Stimulated activated CD8-positive, alpha-beta memory T cell treated with anti-CD3 and anti-CD28 coated beads, Interleukin-2, amount 100 ng/mL, for 48 hours (primary cell): ENCODE measurements around the gene FRMPD4.
"Not testable (repeated sequence)": the region's sequence is repeated elsewhere in the genome, so short reads cannot be mapped to it uniquely, and the experiment has no call there.

Experiments
- DNase-seq, 2 donors: peaks; one replicate each; pipeline ENCODE4 v3.0.0-alpha.2; 2020; ENCODE audit warnings: low read depth in 2 of 2

FRMPD4 gene

DNA sequence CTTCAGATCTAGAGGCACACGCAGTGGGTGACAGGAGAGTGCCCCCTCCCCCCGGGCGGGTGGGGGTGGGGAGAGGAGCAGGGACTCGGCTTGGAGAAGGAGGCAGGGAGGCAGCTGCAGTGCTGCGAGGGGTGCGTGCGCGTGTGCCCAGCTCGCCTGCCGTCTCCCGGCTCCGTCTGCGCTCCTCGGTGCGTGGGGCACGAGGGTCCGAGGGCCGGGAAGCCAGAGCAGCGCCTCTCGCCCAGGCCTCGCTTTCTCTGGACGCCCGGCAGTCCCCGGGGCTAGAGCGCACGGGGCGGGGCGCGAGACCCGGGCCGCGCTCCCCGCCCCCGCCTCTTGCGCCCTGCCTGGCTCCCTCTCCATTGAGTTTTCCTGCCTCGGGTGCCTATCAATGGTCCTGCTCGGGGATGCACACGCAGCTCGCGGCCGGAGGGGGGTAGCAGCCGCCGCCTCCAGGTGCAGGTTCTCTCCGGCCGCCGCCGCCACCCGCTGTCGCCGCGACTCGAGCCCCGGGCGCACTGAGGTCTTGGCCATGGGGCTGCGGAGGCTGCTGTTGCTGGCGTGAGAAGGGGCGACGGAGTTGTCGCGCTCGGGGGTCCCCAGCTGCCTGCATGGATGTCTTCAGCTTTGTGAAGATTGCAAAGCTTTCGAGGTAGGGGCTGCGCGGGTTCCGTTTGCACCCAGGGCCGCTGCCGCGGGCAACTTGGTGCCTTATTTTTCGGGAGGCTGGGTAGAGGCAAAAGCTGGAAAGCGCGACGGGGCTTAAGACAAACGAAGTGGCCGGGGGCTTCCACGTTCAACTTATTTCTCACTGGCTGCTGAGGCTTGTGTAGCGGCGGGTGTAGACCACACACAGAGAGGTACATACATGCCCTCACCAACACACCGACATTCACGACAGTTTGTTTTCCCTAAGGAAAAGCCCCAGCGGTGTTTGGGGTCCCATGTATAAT is at the start of gene FRMPD4:
TSS of gene FRMPD4 (plus strand) at position 113 of the 953 bp plus-strand sequence. CDS start at position 612, 499 bp downstream.
- DNase-seq = no peak

DNA sequence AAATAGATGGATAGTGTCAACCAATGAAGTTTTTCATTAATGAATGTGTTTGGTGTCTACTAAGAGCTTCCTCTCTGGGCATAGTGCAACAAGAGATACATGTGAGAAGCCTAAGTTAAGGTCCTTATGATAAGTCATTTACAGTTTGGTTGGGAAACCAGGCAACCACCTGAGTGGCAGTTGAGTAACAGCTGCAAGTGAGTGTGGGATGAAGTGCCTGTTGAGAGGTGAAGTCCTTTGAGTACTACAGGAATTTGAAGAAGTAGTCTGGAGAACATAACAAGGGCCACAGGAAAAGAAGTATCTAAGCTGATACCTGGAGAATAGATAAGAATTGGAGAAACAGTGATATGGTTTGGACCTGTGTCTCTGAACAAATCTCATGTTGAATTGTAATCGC is 48.5 kb upstream of the FRMPD4 start:
- no peak for DNase-seq

DNA sequence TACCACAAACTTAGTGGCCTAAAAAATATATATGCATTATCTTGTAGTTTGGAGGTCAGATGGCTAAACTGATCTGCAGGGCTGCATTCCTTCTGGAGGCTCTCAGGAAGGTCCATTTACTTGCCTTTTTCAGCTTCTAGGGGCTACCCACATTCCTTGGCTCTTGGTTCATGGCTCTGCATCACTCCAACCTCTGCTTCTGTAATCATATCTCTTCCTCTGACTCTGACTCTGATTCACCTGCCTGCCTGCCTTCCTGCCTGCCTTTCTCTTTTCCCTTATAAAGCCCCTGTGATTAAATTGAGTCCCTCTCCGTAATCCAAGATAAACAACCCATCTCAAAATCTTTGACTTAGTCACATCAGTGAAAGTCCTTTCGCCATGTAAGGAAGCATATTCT is 25.0 kb upstream of the FRMPD4 start:
- no peak for DNase-seq

DNA sequence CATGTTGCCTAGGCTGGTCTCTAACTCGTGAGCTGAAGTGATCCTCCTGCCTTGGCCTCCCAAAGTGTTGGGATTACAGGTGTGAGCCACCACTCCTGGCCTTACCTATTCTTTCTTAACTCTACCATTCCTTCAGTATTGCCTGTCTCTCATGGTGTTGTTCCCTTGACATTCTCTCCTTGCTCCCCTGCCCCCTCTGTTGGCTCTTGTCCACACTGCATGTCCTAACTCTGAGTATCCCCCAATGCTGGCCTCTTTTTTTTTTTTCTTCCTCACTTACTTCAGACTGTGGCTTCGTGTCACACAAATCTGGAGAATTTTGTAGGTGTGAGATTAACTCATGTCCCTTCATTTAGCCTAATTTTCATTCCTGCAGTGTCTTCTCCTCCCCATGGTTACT is 22.9 kb upstream of the FRMPD4 start:
- DNase-seq = no peak

DNA sequence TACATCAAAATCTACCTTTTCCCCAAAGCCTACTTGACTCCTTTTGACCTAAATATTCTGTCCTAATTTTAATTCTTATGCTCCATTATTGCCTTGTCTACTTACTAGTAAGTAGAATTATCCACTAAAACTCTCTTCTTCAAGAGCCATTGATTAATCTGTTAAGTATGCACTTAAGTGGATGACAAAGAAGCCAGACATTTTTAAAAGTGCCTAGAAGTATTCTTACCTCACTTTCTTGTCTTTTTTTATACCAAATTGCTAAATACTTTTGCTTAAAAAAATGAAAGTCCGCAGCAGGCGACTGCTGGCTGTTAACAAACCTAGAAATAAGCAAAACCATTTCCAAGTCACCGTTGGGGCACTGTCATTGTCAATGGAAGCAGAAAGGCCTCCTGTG is 20.1 kb upstream of the FRMPD4 start:
- no peak for DNase-seq

DNA sequence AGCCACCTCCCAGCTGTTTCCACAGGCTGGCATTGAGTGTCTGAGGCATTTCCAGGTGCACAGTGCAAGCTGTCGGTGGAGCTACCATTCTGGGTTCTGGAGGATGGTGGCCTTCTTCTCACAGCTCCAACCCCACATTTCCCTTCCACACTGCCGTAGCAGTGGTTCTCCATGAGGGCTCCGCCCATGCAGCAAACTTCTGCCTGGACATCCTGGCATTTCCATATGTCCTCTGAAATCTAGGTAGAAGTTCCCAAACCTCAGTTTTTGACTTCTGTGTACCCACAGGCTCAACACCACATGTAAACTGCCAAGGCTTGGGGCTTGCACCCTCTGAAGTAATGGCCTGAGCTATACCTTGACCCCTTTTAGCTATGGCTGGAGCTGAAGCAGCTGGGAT is 10.3 kb upstream of the FRMPD4 start:
- no peak for DNase-seq

DNA sequence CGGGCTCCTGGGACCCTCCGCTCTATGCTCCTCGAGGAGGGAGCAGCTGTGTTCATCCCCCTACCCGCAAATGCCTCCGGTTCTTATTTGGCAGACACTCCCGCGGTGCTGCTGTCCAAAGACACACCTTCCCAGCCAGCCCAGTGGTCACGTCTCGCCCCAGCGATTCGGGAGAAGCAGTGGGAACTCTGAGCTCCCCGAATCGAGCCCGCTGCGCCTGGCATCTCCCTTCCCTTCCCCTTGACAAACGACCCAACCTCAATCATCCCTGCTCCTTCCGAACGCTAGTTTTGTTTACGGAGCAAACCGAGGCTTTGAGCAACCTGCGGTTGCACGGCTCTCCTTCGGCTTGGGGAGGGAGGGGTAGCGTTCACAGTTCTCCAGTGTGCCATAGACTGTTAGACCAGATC is 317 bp upstream of the FRMPD4 start:
- DNase-seq = no peak

DNA sequence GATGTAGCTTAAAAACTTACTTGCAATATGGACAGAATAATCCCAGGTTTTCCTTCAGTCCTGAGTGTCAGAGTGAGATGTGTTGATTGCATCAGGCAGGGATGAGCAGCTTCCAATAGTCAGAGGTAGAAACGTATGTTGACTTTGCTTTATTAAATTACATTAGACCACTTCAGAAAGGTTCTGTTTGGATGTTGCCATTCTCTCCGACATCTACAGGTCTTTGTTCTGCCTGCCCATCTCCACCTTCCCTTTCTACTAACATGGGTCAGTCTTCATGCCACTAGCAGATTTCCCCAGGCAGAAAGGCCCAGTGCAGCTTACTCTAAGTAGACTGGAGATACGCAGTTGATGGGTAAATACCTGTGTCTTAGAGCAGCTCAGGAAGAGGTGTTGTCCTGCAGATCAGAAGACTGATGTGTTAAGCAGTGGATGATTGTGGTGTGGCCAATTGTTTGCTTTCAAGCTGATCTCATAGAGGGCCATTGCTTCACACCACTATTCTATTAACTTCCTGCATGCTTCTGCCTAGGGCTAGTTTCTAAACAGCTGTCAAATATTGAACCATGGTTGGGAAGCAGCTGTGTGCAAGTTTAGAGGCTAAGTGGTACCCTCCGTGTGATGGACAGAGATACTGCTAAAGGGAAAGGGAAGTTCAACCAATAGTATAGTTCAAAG is 1.8 kb downstream of the FRMPD4 start:
- no peak for DNase-seq

DNA sequence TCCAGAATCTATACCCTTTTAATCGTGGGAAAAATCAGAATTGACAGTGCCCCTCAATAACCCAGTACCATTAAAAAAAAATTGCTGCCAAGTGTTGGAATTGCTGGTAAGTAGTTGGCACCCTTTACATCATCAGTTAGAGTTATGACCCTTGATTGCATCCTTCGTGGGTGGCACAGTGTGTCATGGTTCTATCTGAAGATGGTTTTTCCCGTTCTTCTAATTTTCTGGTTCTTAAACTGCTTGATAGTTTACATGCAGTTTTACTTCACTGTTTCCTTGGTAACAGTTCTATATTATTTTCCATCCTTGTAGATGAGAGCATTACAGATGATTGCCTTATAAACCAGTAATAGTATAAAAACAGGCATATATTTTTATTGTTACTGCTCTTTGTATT is 3.2 kb downstream of the FRMPD4 start:
- no peak for DNase-seq

DNA sequence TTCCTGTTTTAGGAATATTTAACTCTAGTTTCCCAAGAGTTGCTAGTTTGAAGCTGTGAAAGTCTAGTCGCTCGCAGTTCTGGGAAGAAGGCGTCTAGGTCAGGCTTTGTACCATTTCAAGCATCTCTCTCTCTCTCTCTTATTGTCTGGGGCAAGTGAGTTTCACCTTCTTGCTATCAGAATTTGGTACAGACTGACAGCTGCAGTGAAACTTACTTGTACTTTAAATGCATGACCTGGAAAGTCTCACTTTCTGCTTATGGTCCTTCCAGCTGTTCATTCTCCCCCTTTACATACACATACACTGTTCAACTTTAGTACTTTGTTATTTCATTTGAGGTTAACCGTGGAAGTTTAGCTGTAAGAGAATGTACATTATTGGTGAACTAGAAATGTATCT is 4.4 kb downstream of the FRMPD4 start:
- no peak for DNase-seq

DNA sequence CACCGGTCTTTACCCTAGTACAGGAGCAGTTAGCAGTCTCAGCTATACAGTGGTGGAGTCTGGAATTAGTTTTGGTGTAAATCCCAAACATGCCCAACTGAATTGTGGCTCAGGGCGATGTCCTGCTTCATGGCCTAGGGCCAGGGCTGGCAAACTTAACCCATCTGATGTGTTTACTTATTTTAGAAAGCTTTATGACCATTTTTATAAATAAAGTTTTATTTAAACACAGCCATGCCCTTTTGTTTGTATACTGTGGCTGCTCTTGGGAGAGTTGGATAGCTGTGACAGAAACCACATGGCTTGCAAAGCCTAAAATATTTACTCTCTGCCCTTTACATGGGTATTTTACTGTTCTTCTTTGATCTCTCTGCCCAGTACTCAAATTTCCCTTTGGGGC is 7.1 kb downstream of the FRMPD4 start:
- no peak for DNase-seq

DNA sequence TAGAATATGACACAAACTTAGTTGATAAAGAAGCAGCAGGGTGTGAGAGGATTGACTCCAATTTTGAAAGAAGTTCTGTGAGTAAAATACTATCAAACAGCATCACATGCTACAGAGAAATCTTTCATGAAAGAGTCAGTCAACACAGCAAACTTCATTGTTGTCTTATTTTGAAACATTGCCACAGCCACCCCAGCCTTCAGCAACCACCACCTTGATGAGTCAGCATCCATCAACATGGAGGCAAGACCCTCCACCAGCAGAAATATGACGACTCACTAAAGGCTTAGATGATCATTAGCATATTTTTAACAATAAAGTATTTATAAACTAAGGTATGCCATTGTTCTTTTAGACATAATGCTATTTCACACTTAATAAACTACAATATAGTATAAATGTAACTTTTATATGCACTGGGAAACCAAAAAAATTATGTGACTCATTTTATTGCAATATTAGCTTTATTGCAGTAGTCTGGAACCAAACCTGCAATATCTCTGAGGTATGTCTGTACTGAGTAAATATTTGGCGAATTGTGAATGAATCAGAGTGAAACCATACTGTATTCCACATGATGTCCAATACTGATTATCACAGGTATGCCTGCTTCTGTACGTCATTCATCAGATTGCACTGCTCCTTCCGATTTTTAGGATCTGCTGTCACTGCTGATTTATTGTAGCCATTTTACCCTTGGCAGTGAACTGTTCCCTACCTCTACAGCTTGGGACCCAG is 11.6 kb downstream of the FRMPD4 start:
- no peak for DNase-seq

DNA sequence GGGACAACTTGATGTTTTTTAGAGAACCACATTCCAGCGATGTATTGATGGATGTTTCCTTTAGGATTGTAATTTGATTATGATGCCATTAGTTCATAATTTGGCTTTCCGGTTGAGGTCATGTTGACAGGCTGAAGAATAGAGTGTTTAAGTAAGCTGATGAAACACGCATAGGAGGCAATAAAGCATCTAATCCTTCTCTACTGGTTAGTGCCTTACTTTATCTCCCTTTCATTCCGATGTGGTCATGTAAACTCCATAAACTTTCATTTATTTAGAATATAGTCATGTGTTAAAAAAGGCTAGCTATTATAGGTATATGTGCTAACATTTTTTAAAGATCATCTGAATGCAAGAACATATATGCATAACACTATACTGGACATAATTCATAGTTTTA is 15.0 kb downstream of the FRMPD4 start:
- DNase-seq = no peak

DNA sequence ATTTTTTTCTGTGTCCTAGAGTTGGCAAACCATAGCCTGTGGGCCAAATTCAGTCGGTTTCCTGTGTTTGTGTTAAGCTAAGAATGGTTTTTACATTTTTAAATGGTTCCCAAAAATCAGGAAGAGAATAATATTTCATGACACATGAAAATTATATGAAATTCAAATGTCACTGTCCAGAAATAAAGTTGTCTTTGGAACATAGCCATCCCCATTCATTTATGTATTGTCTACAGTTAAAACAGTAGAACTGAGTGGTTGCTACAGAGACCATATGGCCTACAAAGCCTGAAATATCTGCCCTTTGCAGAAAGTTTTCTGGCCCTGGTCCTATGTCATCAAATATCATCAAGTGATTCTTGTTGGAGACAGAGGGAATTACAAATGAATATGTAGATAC is 15.5 kb downstream of the FRMPD4 start:
- DNase-seq = no peak

DNA sequence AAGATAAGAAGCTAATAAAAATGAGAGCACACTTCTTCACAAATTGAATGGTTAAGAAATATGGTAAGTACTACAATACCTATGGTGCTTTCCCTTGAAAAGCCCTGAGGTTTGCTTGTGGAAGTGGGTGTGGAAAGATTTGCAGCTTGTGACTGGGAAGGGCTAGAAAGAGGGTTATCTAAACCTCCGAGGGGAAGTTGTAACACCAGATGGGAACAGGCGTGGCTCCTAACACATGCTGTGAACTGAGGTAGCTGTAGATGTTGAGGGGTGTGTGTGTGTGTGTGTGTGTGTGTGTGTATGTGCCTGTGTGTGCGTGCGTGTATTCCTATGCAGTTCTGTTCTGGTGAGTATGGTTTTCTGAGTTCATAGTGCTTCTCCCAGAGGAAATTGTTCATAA is 21.5 kb downstream of the FRMPD4 start:
- DNase-seq = no peak

DNA sequence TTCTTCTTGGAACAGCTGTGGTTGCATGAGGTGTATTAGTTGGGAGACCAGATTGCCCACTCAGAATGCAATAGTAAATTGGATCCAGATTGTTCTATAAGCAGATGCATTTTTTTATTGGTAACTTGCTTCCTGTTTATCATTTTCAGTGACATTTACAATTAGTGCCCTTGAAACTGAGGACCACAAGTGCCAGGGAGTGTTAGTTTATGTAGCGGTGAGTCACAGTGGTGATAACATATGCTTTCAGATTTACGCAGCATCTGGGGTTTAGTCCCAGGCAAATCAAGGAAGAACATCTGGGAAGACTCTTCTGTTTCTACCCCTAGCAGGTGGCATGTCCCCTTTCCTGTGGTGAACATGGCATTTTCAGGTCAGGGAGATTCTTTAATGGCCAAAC is 24.1 kb downstream of the FRMPD4 start:
- no peak for DNase-seq

DNA sequence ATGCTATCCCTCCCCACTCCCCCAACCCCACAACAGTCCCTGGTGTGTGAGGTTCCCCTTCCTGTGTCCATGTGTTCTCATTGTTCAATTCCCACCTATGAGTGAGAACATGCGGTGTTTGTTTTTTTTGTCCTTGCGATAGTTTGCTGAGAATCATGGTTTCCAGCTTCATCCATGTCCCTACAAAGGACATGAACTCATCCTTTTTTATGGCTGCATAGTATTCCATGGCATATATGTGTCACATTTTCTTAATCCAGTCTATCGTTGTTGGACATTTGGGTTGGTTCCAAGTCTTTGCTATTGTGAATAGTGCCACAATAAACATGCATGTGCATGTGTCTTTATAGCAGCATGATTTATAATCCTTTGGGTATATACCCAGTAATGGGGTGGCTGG is 25.9 kb downstream of the FRMPD4 start:
- not testable (repeated sequence) for DNase-seq

DNA sequence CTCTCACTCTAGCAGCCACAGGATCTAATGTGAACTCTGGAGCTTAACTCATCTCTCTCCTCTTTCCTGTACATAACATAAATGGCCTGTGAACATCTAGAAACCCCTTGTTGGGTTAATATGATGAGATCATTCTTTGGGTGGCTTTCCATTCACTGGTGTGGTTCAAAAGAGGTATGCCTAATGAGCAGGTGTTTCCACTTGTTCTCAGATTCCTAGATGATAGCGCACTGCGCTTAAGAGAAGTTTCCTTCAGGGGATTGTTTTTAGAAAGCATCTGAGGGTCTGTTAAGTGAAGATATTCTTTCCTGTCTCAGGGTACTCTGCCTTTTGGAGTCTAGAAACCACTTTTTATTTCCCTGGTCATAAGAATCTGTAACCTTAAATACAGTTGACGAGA is 32.5 kb downstream of the FRMPD4 start:
- DNase-seq = no peak

DNA sequence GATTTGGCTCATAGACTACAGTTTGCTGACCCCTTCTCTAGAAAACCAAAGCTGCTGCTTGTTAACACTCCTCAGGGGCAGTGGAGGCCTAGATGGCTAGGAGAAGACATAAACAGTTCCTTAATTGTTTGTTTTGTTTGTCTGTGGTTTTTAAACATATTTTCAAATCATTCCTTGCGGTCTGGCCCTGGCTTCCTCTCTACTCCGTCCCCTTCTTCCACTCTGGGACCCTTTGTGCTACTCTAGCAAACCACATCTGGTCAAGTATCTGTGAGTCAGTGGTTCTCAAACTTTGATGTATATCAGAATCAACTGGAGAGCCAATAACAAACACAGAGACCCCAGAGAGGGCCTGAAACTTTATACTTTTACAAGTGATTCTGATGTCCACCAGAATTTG is 36.1 kb downstream of the FRMPD4 start:
- DNase-seq = no peak

DNA sequence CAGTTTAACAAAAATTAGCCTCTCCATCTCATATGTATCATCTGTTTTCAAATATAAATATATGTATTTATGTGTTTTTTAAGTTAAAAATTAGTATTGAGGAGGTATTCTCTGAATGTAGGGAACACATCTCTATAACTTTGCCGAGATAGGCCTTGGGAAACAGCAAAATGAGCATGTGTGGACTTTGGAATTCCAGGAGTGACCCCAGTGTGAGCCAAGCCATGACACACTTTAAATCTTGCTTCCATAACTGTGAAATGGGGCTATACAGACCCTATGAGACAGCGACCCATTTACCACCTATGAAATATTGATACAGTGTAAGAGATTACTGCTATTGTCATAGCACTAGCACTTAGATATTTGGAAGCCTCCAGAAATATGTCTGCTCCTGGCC is 58.8 kb downstream of the FRMPD4 start:
- no peak for DNase-seq

DNA sequence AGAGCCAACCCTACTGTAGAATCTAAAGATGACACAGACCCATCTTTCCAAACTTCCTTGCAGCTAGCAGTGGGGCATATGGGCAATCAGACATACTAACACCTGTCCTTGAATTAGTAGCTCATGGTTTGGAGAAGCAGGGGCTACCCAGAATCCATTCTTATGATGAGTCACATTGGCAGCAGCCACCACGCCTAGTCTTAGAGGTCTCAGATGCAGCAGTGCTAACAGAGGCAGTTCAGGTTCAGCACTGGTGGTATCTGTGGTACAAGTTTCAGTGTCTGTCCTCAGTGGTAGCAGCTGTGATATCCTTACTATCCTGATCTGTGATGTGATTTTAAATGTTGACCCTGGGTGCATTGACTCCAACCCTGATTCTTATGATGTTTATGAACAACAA is 68.1 kb downstream of the FRMPD4 start:
- DNase-seq = no peak

DNA sequence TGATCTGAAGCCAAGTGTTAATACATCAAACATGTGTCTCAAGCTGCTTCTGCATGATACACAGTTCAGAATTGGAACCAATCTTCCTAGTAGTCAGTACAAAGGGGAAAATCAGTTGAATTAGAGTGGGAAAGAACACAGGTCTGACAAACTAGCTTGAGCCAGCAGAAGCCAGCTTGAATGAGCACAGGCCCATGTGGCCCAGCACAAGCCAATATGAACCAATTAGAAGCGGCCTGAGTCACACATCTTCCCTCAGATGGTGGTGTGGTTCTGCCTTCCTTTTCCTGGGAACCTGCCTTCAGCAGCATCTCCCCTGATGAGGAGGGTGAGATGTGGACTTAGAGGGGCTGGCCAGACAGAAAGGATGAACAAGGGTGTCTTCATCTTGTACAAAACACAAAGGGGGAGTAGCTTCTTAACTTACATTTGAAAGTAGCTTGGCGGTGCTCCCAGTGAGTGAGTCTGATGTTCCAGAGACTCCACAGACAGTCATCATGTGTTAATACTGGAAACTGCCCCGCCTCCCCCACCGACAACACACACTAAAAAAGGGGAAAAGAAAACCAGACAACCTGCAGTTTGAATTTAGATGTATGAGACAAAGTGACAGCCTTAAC is 72.0 kb downstream of the FRMPD4 start:
- no peak for DNase-seq
